DND-41 (cell line): ENCODE results near the gene GLIS2.

ENCODE experiments used
- CTCF ChIP-seq: IDR thresholded peaks from 2 replicates; pipeline ENCODE4 v1.5.1; 2012; ENCODE audit warnings: borderline replicate concordance, low read length, moderate library complexity, mild to moderate bottlenecking; ENCODE audit not compliant: poor library complexity, severe bottlenecking; ENCODE audit errors: extremely low read depth
- EZH2 ChIP-seq: IDR thresholded peaks from 3 replicates; pipeline ENCODE4 v1.6.1; 2012; ENCODE audit warnings: borderline replicate concordance, low read depth, mild to moderate bottlenecking, moderate library complexity, low read length, inconsistent platforms; ENCODE audit not compliant: severe bottlenecking

- no peak for TF ChIP-seq CTCF
- TF ChIP-seq EZH2, result no peak
These were observed 55.6 kb downstream of the GLIS2 start, which contains the start of gene VASN for GRCh38 chr16:4371357-4372000.
